ENCODE results near the gene FAM9B.
A peak's percentile ranks its signal among the peaks of the same experiment; 100 is the strongest.
"Not testable (repeated sequence)": the region's sequence is repeated elsewhere in the genome, so short reads cannot be mapped to it uniquely, and the experiment has no call there.

FAM9B gene

GRCh38 chrX:9033989-9034388 is at the start of gene FAM9B:
TSS of gene FAM9B (minus strand) at chrX:9034127. CDS start at chrX:9032986, 1,141 bp downstream.
- no peak for DNase-seq (ENCODE audit: low spot score)

GRCh38 chrX:9081271-9081670 is 47.3 kb upstream of the FAM9B start:
- DNase-seq (ENCODE audit: low spot score) = no peak

GRCh38 chrX:9074326-9074725 is 40.4 kb upstream of the FAM9B start:
- DNase-seq (ENCODE audit: low spot score) = no peak

GRCh38 chrX:9072281-9072680 is 38.4 kb upstream of the FAM9B start:
- DNase-seq (ENCODE audit: low spot score) = no peak

GRCh38 chrX:9071031-9071650 is 37.2 kb upstream of the FAM9B start:
- DNase-seq (ENCODE audit: low spot score) = no peak

- no peak for DNase-seq (ENCODE audit: low spot score)
Measured at GRCh38 chrX:9069573-9069972, 35.6 kb upstream of the FAM9B start.

GRCh38 chrX:9064694-9065093 is 30.8 kb upstream of the FAM9B start:
- no peak for DNase-seq (ENCODE audit: low spot score)

- DNase-seq (ENCODE audit: low spot score) = no peak
Measured at GRCh38 chrX:9062641-9063040, 28.7 kb upstream of the FAM9B start.

- no peak for DNase-seq (ENCODE audit: low spot score)
Measured at GRCh38 chrX:9055354-9055753, 21.4 kb upstream of the FAM9B start.

GRCh38 chrX:9052081-9052480 is 18.2 kb upstream of the FAM9B start:
- no peak for DNase-seq (ENCODE audit: low spot score)

- DNase-seq (ENCODE audit: low spot score) = no peak
Measured at GRCh38 chrX:9050331-9050730, 16.4 kb upstream of the FAM9B start.

- DNase-seq (ENCODE audit: low spot score) = no peak
Measured at GRCh38 chrX:9048801-9049200, 14.9 kb upstream of the FAM9B start.

GRCh38 chrX:9038244-9038643 is 4.3 kb upstream of the FAM9B start:
- no peak for DNase-seq (ENCODE audit: low spot score)

GRCh38 chrX:9037296-9037695 is 3.4 kb upstream of the FAM9B start:
- DNase-seq (ENCODE audit: low spot score) = no peak

GRCh38 chrX:9033586-9033985 is 341 bp downstream of the FAM9B start:
- DNase-seq (ENCODE audit: low spot score) = no peak

- DNase-seq (ENCODE audit: low spot score) = no peak
Measured at GRCh38 chrX:9033179-9033578, 748 bp downstream of the FAM9B start.

GRCh38 chrX:9023293-9023692 is 10.6 kb downstream of the FAM9B start:
- no peak for DNase-seq (ENCODE audit: low spot score)

- no peak for DNase-seq (ENCODE audit: low spot score)
Measured at GRCh38 chrX:9019151-9019550, 14.8 kb downstream of the FAM9B start.

- not testable (repeated sequence) for DNase-seq (ENCODE audit: low spot score)
Measured at GRCh38 chrX:9018332-9018731, 15.6 kb downstream of the FAM9B start.

- DNase-seq (ENCODE audit: low spot score) = no peak
Measured at GRCh38 chrX:9003041-9003440, 30.9 kb downstream of the FAM9B start.

- peak; percentile 3 for DNase-seq (ENCODE audit: low spot score)
Measured at GRCh38 chrX:8988446-8988845, 45.5 kb downstream of the FAM9B start.

- DNase-seq (ENCODE audit: low spot score) = peak; percentile 11
Measured at GRCh38 chrX:8987672-8988250, 46.2 kb downstream of the FAM9B start.

GRCh38 chrX:8984231-8984630 is 49.7 kb downstream of the FAM9B start:
- no peak for DNase-seq (ENCODE audit: low spot score)

- no peak for DNase-seq (ENCODE audit: low spot score)
Measured at GRCh38 chrX:8981723-8982122, 52.2 kb downstream of the FAM9B start.
